IMR-90 (cell line): ENCODE data around the gene UTF1. TPM values are rescaled to one million over a fixed set of nuclear protein-coding genes. Genes with fewer than 3 reads are reported as not detected.

Experiments
- ATAC-seq: fragments of 200-7000 bp; cut with Tn5 transposase; 2 replicates; pipeline ENCODE4 v1.9.1; 2020; ENCODE audit warnings: low read depth, mild to moderate bottlenecking, moderate library complexity
- BruUV-seq: library from RNA; stranded (reverse); fragments of 400-500 nt; replicated peaks from 2 replicates; lab custom pipeline; 2021; lab: Mats Ljungman, UMichigan
- CTCF ChIA-PET: fragments of 300-600 bp; formaldehyde crosslinking; extraction: SDS; loops from one replicate; lab custom pipeline; 2021; ENCODE audit warnings: antibody characterized with exemption; lab: Yijun Ruan, JAX
- POLR2A ChIA-PET: fragments of 300-600 bp; sonication (Branson Sonifier 250); formaldehyde crosslinking; loops from one replicate; lab custom pipeline; 2022; ENCODE audit warnings: antibody characterized with exemption; ENCODE audit not compliant: unreplicated experiment; lab: Charles Lee
- DNase-seq: peaks from one replicate; pipeline ENCODE4 v3.0.0; 2013
- H2AFZ ChIP-seq: replicated peaks from 2 replicates; pipeline ENCODE3; 2013; ENCODE audit warnings: low read length, mild to moderate bottlenecking; ENCODE audit not compliant: poor library complexity
- H2AK5ac ChIP-seq: 2 replicates; pipeline ENCODE4 v1.6.1; 2013; ENCODE audit warnings: low read depth, low read length, inconsistent platforms
- H2AK9ac ChIP-seq: replicated peaks from 2 replicates; pipeline ENCODE3; 2013; ENCODE audit warnings: mild to moderate bottlenecking, low read depth, low read length, moderate library complexity; ENCODE audit not compliant: poor library complexity
- H2BK120ac ChIP-seq: 2 replicates; pipeline ENCODE4 v1.6.1; 2013; ENCODE audit warnings: low read depth, low read length, inconsistent platforms
- H2BK15ac ChIP-seq: 3 replicates; pipeline ENCODE4 v1.6.1; 2013; ENCODE audit warnings: low read depth, low read length, inconsistent platforms
- H2BK20ac ChIP-seq: 2 replicates; pipeline ENCODE4 v1.6.1; 2013; ENCODE audit warnings: low read depth, mild to moderate bottlenecking, inconsistent platforms, low read length, moderate library complexity
- H2BK5ac ChIP-seq: 2 replicates; pipeline ENCODE4 v1.6.1; 2013; ENCODE audit warnings: mild to moderate bottlenecking, low read depth, low read length, inconsistent platforms; ENCODE audit not compliant: poor library complexity, severe bottlenecking
- H3K14ac ChIP-seq: replicated peaks from 2 replicates; pipeline ENCODE4 v1.6.1; 2013; ENCODE audit warnings: low read depth, low read length, inconsistent platforms
- H3K18ac ChIP-seq: 2 replicates; pipeline ENCODE4 v1.6.1; 2013; ENCODE audit warnings: low read depth, low read length, control low read depth
- H3K23ac ChIP-seq: 2 replicates; pipeline ENCODE4 v1.6.1; 2013; ENCODE audit warnings: low read depth, low read length, inconsistent platforms
- H3K27ac ChIP-seq: 2 replicates; pipeline ENCODE4 v1.5.1; 2013; ENCODE audit warnings: mild to moderate bottlenecking, control low read depth, low read length; ENCODE audit not compliant: insufficient read depth
- H3K27me3 ChIP-seq: 2 replicates; pipeline ENCODE4 v1.6.1; 2013; ENCODE audit warnings: low read length; ENCODE audit not compliant: control insufficient read depth, insufficient read depth
- H3K36me3 ChIP-seq: 2 replicates; pipeline ENCODE4 v1.6.1; 2013; ENCODE audit warnings: low read length, mixed read lengths; ENCODE audit not compliant: control insufficient read depth, insufficient read depth
- H3K4ac ChIP-seq: 2 replicates; pipeline ENCODE4 v1.6.1; 2013; ENCODE audit warnings: low read depth, low read length, inconsistent platforms
- H3K4me1 ChIP-seq: 2 replicates; pipeline ENCODE4 v1.6.1; 2013; ENCODE audit warnings: low read length, mixed read lengths; ENCODE audit not compliant: control insufficient read depth, insufficient read depth
- H3K4me2 ChIP-seq: 2 replicates; pipeline ENCODE4 v1.6.1; 2013; ENCODE audit warnings: low read depth, mild to moderate bottlenecking, control low read depth, low read length, moderate library complexity
- H3K4me3 ChIP-seq: 2 replicates; pipeline ENCODE4 v1.5.1; 2013; ENCODE audit warnings: low read depth, mild to moderate bottlenecking, control low read depth, low read length, moderate library complexity; ENCODE audit not compliant: insufficient read depth
- H3K56ac ChIP-seq: 2 replicates; pipeline ENCODE4 v1.6.1; 2013; ENCODE audit warnings: low read length, inconsistent platforms; ENCODE audit not compliant: insufficient read depth; ENCODE audit errors: extremely low read depth
- H3K79me1 ChIP-seq, 2 experiments: 2 replicates each; pipeline ENCODE4 v1.6.1; 2013; ENCODE audit warnings: low read length in 2 of 2, inconsistent platforms in 1 of 2, low read depth in 1 of 2
- H3K9ac ChIP-seq: 2 replicates; pipeline ENCODE4 v1.6.1; 2013; ENCODE audit warnings: low read depth, low read length, control low read depth
- H3K9me1 ChIP-seq: 2 replicates; pipeline ENCODE4 v1.6.1; 2013; ENCODE audit warnings: low read length, inconsistent platforms; ENCODE audit not compliant: insufficient read depth
- H3K9me3 ChIP-seq: 2 replicates; pipeline ENCODE4 v1.6.1; 2013; ENCODE audit warnings: low read length; ENCODE audit not compliant: control insufficient read depth, insufficient read depth
- H4K20me1 ChIP-seq: 2 replicates; pipeline ENCODE4 v1.6.1; 2013; ENCODE audit warnings: low read length, inconsistent platforms; ENCODE audit not compliant: insufficient read depth
- H4K5ac ChIP-seq: 2 replicates; pipeline ENCODE4 v1.6.1; 2013; ENCODE audit warnings: mild to moderate bottlenecking, low read depth, low read length, control low read depth
- H4K8ac ChIP-seq, 2 experiments: 2 replicates each; pipeline ENCODE4 v1.6.1; 2013; ENCODE audit warnings: low read depth in 2 of 2, low read length in 2 of 2, control low read depth in 1 of 2, inconsistent platforms in 1 of 2
- H4K91ac ChIP-seq: 2 replicates; pipeline ENCODE4 v1.6.1; 2013; ENCODE audit warnings: low read depth, low read length, inconsistent platforms; ENCODE audit not compliant: insufficient read depth
- BHLHE40 ChIP-seq: fragments of 150-350 bp; IDR thresholded peaks from 2 replicates; pipeline ENCODE4 v1.6.1; 2016; ENCODE audit warnings: mild to moderate bottlenecking, low read depth, low read length
- CEBPB ChIP-seq: IDR thresholded peaks from 2 replicates; pipeline ENCODE4 v1.6.1; 2012; ENCODE audit warnings: low read depth, low read length, improper control_type of control experiment
- CHD1 ChIP-seq: IDR thresholded peaks from 2 replicates; pipeline ENCODE4 v1.6.1; 2012; ENCODE audit warnings: low read depth, low read length, improper control_type of control experiment
- FOS ChIP-seq: fragments of 150-350 bp; IDR thresholded peaks from 2 replicates; pipeline ENCODE4 v1.6.1; 2016; ENCODE audit warnings: low read depth, low read length
- MAFK ChIP-seq: IDR thresholded peaks from 2 replicates; pipeline ENCODE4 v1.6.1; 2012; ENCODE audit warnings: low read depth, low read length, improper control_type of control experiment
- MAZ ChIP-seq: IDR thresholded peaks from 2 replicates; pipeline ENCODE4 v1.6.1; 2012; ENCODE audit warnings: low read depth, mild to moderate bottlenecking, low read length, improper control_type of control experiment, moderate library complexity, borderline replicate concordance
- MXI1 ChIP-seq: IDR thresholded peaks from 2 replicates; pipeline ENCODE4 v1.6.1; 2012; ENCODE audit warnings: low read depth, mild to moderate bottlenecking, low read length, moderate library complexity, borderline replicate concordance
- NFE2L2 ChIP-seq: fragments of 150-350 bp; IDR thresholded peaks from 2 replicates; pipeline ENCODE4 v1.6.1; 2016; ENCODE audit warnings: low read depth, mild to moderate bottlenecking, low read length
- POLR2A ChIP-seq: IDR thresholded peaks from 2 replicates; pipeline ENCODE4 v1.6.1; 2012; ENCODE audit warnings: mild to moderate bottlenecking, low read depth, low read length
- RAD21 ChIP-seq: IDR thresholded peaks from 2 replicates; pipeline ENCODE4 v1.6.1; 2012; ENCODE audit warnings: low read length, improper control_type of control experiment
- RCOR1 ChIP-seq: IDR thresholded peaks from 2 replicates; pipeline ENCODE4 v1.6.1; 2012; ENCODE audit warnings: mild to moderate bottlenecking, low read length, improper control_type of control experiment; ENCODE audit not compliant: insufficient replicate concordance
- SMC3 ChIP-seq: fragments of 150-350 bp; IDR thresholded peaks from 2 replicates; pipeline ENCODE4 v1.6.1; 2016; ENCODE audit warnings: low read depth, mild to moderate bottlenecking, antibody characterized with exemption, low read length, moderate library complexity
- WGBS, 2 experiments: methylation state at CpG; one replicate each; pipeline versions ENCODE4 v1.1.5 to v1.1.7; 2013; ENCODE audit warnings: missing lambda C conversion rate in 2 of 2; ENCODE audit not compliant: insufficient read length in 1 of 2; ENCODE audit errors: extremely low coverage in 2 of 2; 5-methylcytosine and 5-hydroxymethylcytosine counted together
- dilution Hi-C: fragments of 300-500 bp; cut with HindIII; formaldehyde crosslinking; loops from one replicate; pipeline ENCODE4 v1.14.3; 2018; ENCODE audit warnings: low sequenced_read_pairs; ENCODE audit not compliant: unreplicated experiment
- in situ Hi-C: fragments of 300-500 bp; cut with MboI; formaldehyde crosslinking; loops from 3 replicates; pipeline ENCODE4 v1.14.3; 2019; ENCODE audit warnings: low sequenced_read_pairs, inconsistent platforms, mixed read lengths
- intact Hi-C: fragments of 100-400 bp; cut with micrococcal nuclease; formaldehyde crosslinking; loops from 2 replicates; pipeline ENCODE4 v1.10.0; 2022
- polyA plus RNA-seq, 3 experiments: library from polyadenylated mRNA; depleted of rRNA; stranded (reverse); fragments of >200 nt; gene quantifications; 2 replicates each; pipeline ENCODE4 v1.2.3, GENCODE V29; 2012; ENCODE audit warnings: low replicate concordance in 1 of 3
- total RNA-seq: library from RNA; depleted of rRNA; stranded (reverse); fragments of >200 nt; gene quantifications from 2 replicates; pipeline ENCODE4 v1.2.3, GENCODE V29; 2012
- TF ChIP-seq, protein P1 (sequence below): conservative IDR thresholded peaks from 2 replicates; pipeline ENCODE4 v1.5.1; 2012; ENCODE audit warnings: mild to moderate bottlenecking, low read depth, low read length, improper control_type of control experiment
- TF ChIP-seq, protein P2 (sequence below): fragments of 150-350 bp; IDR thresholded peaks from 2 replicates; pipeline ENCODE4 v1.6.1; 2016; ENCODE audit warnings: low read depth, mild to moderate bottlenecking, low read length, moderate library complexity, borderline replicate concordance
- TF ChIP-seq, protein P3 (sequence below): fragments of 150-350 bp; IDR thresholded peaks from 2 replicates; pipeline ENCODE4 v1.6.1; 2017; ENCODE audit warnings: mild to moderate bottlenecking, antibody characterized with exemption, low read length, low read depth

UTF1 gene
- total and polyA plus RNA-seq, 2 of the 4 experiments (the other 2 are of a cell fraction): not detected

DNA sequence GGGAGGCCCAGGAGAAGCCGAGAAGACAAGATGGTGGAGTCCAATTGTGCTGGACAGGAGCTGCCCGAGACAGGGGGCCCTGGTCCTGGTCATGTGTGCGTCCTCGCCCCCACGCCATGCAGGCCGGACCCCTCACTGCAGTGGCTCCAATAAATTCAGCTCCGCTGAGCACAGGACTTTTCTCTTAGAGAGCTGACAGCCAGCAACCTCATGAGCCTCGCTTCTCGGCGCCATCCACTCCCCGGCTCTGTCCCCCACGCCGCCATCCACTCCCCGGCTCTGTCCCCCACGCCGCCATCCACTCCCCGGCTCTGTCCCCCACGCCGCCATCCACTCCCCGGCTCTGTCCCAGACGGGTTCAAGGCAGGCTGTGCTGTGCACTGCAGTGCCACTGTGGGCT, 2.8 kb upstream of the UTF1 start:
- POLR2A ChIA-PET: no interaction called here
- peaks cover 41% of the 10 kb centered on the region for H3K27me3 ChIP-seq
- intact Hi-C loops (no loop called here), in situ Hi-C loops (no loop called here), dilution Hi-C loops (no loop called here)
- CTCF ChIA-PET: interaction anchor here (0.5 kb wide), 1 partner anchor 506 kb away, joined by 3 read pairs; no protein-coding TSS in a partner anchor
- no peaks in the 10 kb centered on the region for H4K20me1 ChIP-seq
- H3K27ac ChIP-seq: no peak overlapping the region
- H3K36me3 ChIP-seq: no peaks in the 10 kb centered on the region
- H3K4me2 ChIP-seq: no peak overlapping the region
- no peak overlapping the region for H2AFZ ChIP-seq
- no peak overlapping the region for H3K18ac ChIP-seq
- H3K56ac ChIP-seq: no peak overlapping the region
- no peak overlapping the region for H3K9ac ChIP-seq
- TF ChIP-seq, protein P1, sequence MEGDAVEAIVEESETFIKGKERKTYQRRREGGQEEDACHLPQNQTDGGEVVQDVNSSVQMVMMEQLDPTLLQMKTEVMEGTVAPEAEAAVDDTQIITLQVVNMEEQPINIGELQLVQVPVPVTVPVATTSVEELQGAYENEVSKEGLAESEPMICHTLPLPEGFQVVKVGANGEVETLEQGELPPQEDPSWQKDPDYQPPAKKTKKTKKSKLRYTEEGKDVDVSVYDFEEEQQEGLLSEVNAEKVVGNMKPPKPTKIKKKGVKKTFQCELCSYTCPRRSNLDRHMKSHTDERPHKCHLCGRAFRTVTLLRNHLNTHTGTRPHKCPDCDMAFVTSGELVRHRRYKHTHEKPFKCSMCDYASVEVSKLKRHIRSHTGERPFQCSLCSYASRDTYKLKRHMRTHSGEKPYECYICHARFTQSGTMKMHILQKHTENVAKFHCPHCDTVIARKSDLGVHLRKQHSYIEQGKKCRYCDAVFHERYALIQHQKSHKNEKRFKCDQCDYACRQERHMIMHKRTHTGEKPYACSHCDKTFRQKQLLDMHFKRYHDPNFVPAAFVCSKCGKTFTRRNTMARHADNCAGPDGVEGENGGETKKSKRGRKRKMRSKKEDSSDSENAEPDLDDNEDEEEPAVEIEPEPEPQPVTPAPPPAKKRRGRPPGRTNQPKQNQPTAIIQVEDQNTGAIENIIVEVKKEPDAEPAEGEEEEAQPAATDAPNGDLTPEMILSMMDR: no peak
- no peak for TF ChIP-seq MAZ
- TF ChIP-seq CEBPB: no peak
- no peak for TF ChIP-seq MXI1
- TF ChIP-seq, protein P2, sequence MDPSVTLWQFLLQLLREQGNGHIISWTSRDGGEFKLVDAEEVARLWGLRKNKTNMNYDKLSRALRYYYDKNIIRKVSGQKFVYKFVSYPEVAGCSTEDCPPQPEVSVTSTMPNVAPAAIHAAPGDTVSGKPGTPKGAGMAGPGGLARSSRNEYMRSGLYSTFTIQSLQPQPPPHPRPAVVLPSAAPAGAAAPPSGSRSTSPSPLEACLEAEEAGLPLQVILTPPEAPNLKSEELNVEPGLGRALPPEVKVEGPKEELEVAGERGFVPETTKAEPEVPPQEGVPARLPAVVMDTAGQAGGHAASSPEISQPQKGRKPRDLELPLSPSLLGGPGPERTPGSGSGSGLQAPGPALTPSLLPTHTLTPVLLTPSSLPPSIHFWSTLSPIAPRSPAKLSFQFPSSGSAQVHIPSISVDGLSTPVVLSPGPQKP: no peak
- TF ChIP-seq RAD21: no peak
- no peak for TF ChIP-seq CHD1
- no peak for TF ChIP-seq FOS
- TF ChIP-seq BHLHE40: no peak
- TF ChIP-seq MAFK: no peak
- no peak for TF ChIP-seq POLR2A
- TF ChIP-seq, protein P3, sequence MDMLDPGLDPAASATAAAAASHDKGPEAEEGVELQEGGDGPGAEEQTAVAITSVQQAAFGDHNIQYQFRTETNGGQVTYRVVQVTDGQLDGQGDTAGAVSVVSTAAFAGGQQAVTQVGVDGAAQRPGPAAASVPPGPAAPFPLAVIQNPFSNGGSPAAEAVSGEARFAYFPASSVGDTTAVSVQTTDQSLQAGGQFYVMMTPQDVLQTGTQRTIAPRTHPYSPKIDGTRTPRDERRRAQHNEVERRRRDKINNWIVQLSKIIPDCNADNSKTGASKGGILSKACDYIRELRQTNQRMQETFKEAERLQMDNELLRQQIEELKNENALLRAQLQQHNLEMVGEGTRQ: no peak
- no peak for TF ChIP-seq NFE2L2
- no peak for TF ChIP-seq RCOR1
- no peak for TF ChIP-seq SMC3
- H3K9me3 ChIP-seq: no peaks in the 10 kb centered on the region
- H3K4ac ChIP-seq: no peak overlapping the region
- no peak overlapping the region for H2BK5ac ChIP-seq
- H3K79me1 ChIP-seq: no peaks in the 10 kb centered on the region
- no peaks in the 10 kb centered on the region for H3K9me1 ChIP-seq
- BruUV-seq: no TSS peak
- H4K5ac ChIP-seq: no peak overlapping the region
- 75% methylated on average over 8 of the region's 21 CpGs; no CpG with 5 or more reads in 1 of the 2 experiments for WGBS, 2 experiments
- H4K91ac ChIP-seq: no peak overlapping the region
- H2BK120ac ChIP-seq: no peak overlapping the region
- H2BK20ac ChIP-seq: no peak overlapping the region
- H3K14ac ChIP-seq: no peak overlapping the region
- no peak overlapping the region for H3K23ac ChIP-seq
- DNase-seq: no peak
- ATAC-seq: no peak
- no peak overlapping the region for H3K4me3 ChIP-seq
- H4K8ac ChIP-seq: no peak overlapping the region
- H2BK15ac ChIP-seq: no peak overlapping the region
- no peak overlapping the region for H2AK9ac ChIP-seq
- no peaks in the 10 kb centered on the region for H3K4me1 ChIP-seq
- no peak overlapping the region for H2AK5ac ChIP-seq
